GM18508 (cell line): ENCODE results near the gene PRR20D.
"Not testable (repeated sequence)": the region's sequence is repeated elsewhere in the genome, so short reads cannot be mapped to it uniquely, and the experiment has no call there.

Experiments used
- ATAC-seq: cut with Tn5 transposase; IDR thresholded peaks from one replicate; pipeline ENCODE4 v1.9.1; 2021; ENCODE audit warnings: moderate number of reproducible peaks; ENCODE audit not compliant: insufficient read depth, unreplicated experiment

The PRR20D gene

DNA sequence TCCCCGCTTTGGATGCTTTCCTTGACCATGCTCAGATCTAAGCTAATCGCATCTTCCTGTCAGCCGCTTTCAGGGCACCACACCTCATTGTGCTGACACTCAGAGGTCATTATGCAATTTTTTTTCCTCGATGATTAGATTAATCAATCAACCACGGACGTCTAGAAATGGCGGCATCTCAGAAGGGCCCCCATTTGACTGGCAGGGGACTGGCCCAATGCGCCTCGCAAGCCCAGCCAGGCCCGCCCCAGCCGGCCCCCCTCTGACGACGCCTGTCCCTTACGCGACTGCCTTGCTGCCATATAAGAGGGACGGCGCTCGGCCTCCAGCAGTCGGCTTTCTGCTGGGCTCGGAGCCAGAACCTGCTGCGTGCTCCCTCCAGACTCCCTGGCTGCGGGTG lies at the start of gene PRR20D:
TSS of gene PRR20D (plus strand) at position 301 of the 400 bp plus-strand sequence. CDS start 387 bp downstream, outside the sequence.
- not testable (repeated sequence) for ATAC-seq

GRCh38 chr13:57114945-57115344 lies 45.5 kb upstream of the PRR20D start:
- ATAC-seq: no peak

- ATAC-seq: no peak
These were observed 36.8 kb upstream of the PRR20D start for GRCh38 chr13:57123681-57124080.

DNA sequence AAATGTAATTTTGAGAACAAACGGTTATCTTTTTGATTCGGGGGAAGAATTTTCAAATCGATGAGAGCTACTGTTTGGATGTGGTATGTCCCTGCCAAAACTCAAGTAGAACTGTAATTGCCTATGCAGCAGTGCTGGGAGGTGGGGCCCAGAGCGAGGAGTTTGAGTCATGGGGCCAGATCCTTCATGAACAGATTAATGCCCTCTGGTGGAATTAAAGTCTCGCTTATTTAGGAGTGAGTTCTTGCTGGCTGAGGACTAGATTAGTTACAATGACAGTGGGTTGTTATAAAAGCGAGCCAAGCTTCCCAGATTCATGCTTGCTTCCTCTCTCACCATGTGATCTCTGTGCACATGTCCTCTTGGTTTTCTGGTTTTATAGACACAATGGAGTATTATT lies 31.5 kb upstream of the PRR20D start:
- ATAC-seq: no peak

DNA sequence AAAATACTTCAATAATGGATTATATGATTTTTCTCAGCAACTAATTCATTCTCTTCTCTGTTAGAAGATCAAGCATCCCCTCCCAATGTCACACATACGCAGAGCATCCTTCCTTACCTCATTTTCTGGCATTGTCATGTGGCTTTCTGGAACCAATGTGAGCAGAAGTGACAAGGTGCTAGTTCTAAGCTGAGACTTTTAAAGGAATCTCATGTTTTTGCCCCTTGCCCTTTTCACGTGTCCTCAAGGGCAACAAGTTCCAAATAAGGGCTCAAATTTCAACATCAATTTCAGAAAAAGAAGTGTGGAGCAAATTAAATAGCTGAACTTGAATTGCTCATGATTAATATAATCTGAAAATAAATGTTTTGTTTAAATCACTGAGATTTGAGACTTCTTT lies 24.3 kb upstream of the PRR20D start:
- no peak for ATAC-seq

DNA sequence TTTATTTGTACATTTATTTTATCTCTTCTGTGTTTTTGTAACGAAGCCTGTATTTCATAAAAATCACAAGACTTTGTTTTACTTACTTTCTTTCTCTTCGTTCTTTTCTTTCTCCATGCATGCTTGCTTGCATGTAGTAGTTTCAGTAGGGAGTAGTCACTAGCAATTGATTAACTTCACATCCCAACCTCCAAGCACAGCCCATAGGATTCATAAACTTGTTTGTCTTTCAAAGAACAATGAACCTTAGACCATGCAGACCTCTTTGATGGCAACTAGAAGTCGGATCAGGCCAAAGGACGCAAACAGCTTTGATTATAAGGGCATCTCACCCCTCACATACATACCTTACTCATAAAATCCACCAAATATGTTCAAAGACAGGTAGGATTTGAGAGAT lies 22.8 kb upstream of the PRR20D start:
- no peak for ATAC-seq

GRCh38 chr13:57138988-57139387 lies 21.4 kb upstream of the PRR20D start:
- no peak for ATAC-seq

DNA sequence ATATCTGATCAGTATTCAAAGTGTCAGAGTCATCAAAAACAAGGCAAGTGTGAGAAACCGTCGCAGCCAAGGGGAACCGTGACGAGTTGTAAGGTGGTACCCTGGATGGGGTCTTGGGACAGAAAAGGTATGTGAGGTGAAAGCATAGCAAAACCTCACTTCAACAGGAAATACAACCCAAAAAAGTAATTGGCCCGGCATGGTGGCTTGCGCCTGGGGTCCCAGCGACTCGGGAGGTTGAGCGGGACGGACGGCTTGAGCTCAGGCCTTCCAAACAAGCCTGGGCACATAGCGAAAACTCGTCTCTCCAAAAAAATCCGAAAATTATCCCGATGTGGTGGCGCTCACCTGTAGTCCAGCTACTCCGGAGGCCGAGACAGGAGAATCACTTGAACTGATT lies 20.7 kb upstream of the PRR20D start:
- not testable (repeated sequence) for ATAC-seq

GRCh38 chr13:57140235-57140968 lies 20.0 kb upstream of the PRR20D start, which contains the start of gene PRR20A:
Gene PRR20A (plus strand): TSS chr13:57140918. CDS start chr13:57141305, 387 bp downstream.
- ATAC-seq: not testable (repeated sequence)

DNA sequence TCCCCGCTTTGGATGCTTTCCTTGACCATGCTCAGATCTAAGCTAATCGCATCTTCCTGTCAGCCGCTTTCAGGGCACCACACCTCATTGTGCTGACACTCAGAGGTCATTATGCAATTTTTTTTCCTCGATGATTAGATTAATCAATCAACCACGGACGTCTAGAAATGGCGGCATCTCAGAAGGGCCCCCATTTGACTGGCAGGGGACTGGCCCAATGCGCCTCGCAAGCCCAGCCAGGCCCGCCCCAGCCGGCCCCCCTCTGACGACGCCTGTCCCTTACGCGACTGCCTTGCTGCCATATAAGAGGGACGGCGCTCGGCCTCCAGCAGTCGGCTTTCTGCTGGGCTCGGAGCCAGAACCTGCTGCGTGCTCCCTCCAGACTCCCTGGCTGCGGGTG lies 13.2 kb upstream of the PRR20D start, which contains the start of gene PRR20B:
TSS of gene PRR20B (plus strand) at position 301 of the 400 bp plus-strand sequence. CDS start 387 bp downstream, outside the sequence.
- ATAC-seq: not testable (repeated sequence)

DNA sequence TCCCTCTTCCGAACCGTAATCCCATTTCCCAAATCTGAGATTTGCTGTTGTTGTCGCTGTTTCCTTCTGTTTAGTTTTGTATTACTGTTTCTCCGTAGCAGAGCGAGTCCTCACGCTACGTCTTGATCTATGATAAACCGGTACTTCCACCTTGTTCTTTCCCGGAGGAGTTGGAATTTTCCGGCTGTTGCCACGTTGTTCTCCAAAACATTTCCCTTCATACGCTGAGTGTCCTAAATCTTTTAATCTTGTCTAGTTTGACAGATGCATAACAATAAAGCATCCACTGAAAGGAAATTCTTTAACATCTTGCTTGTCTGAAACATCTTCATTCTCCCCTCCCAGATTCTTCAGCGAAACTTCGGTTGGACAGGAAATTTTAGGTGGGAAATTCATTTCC lies 12.3 kb upstream of the PRR20D start:
- ATAC-seq: not testable (repeated sequence)

DNA sequence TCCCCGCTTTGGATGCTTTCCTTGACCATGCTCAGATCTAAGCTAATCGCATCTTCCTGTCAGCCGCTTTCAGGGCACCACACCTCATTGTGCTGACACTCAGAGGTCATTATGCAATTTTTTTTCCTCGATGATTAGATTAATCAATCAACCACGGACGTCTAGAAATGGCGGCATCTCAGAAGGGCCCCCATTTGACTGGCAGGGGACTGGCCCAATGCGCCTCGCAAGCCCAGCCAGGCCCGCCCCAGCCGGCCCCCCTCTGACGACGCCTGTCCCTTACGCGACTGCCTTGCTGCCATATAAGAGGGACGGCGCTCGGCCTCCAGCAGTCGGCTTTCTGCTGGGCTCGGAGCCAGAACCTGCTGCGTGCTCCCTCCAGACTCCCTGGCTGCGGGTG lies 6.7 kb upstream of the PRR20D start, which contains the start of gene PRR20C:
TSS of gene PRR20C (plus strand) at position 301 of the 400 bp plus-strand sequence. CDS start 387 bp downstream, outside the sequence.
- ATAC-seq: not testable (repeated sequence)

DNA sequence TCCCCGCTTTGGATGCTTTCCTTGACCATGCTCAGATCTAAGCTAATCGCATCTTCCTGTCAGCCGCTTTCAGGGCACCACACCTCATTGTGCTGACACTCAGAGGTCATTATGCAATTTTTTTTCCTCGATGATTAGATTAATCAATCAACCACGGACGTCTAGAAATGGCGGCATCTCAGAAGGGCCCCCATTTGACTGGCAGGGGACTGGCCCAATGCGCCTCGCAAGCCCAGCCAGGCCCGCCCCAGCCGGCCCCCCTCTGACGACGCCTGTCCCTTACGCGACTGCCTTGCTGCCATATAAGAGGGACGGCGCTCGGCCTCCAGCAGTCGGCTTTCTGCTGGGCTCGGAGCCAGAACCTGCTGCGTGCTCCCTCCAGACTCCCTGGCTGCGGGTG lies 6.5 kb downstream of the PRR20D start, which contains the start of gene PRR20E:
TSS of gene PRR20E (plus strand) at position 301 of the 400 bp plus-strand sequence. CDS start 387 bp downstream, outside the sequence.
- not testable (repeated sequence) for ATAC-seq

GRCh38 chr13:57191667-57192066 lies 31.2 kb downstream of the PRR20D start:
- no peak for ATAC-seq

DNA sequence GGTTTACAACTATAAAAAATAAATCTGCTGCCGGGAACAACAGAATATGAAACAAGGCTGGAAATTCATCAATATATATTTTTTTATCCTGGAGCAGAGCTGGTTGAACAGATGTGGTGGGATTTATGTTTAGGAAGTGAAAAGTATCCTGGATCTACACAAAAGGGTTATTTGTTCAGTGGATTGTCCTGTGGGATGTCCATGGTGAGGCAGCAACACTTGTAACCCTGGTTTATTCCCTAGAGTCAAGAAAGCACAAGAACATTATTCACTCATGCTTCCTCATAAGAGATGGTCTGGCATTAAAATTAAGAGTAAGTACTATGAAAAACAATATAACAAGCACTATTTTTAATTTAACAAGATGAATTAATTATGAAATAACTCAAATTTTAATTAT lies 52.6 kb downstream of the PRR20D start:
- no peak for ATAC-seq
